Tibial nerve (tissue), 4 donors: ENCODE measurements around the gene CD7. TPM values are rescaled to one million over a fixed set of nuclear protein-coding genes. Genes with fewer than 3 reads are reported as not detected.

Experiments
- DNase-seq, 2 donors: peaks; one replicate each; pipeline ENCODE4 v3.0.0-alpha.2; 2019; ENCODE audit warnings: low spot score in 2 of 2
- H3K27ac ChIP-seq, 4 donors: fragments of 200-600 bp; sonication (generic) in 3 of 4; one replicate each; pipeline ENCODE4 v1.5.1; 2017 to 2019; ENCODE audit warnings: mild to moderate bottlenecking in 1 of 4
- H3K27me3 ChIP-seq, 2 donors: fragments of 200-600 bp; sonication (generic) in 1 of 2; one replicate each; pipeline versions ENCODE4 v1.5.1 to v1.6.0; 2017 to 2019
- H3K36me3 ChIP-seq, 3 donors: fragments of 200-600 bp; sonication (generic); one replicate each; pipeline ENCODE4 v1.5.1; 2018 to 2019
- H3K4me1 ChIP-seq, 4 donors: fragments of 200-600 bp; sonication (generic) in 3 of 4; one replicate each; pipeline ENCODE4 v1.5.1; 2017 to 2019
- H3K4me3 ChIP-seq, 4 donors: fragments of 200-600 bp; sonication (generic) in 3 of 4; one replicate each; pipeline ENCODE4 v1.5.1; 2017 to 2019; ENCODE audit warnings: mild to moderate bottlenecking in 1 of 4, moderate library complexity in 1 of 4
- H3K9me3 ChIP-seq, 4 donors: fragments of 200-600 bp; sonication (generic) in 3 of 4; one replicate each; pipeline ENCODE4 v1.5.1; 2017 to 2019
- CTCF ChIP-seq, 5 experiments: fragments of 200-600 bp in 3 of 5; fragments of 450-650 bp in 2 of 5; sonication (generic) in 3 of 5; IDR thresholded peaks; one replicate each; pipeline ENCODE4 v1.5.1; 2016 to 2019; ENCODE audit warnings: antibody characterized with exemption in 5 of 5, mild to moderate bottlenecking in 3 of 5, moderate library complexity in 2 of 5
- EP300 ChIP-seq, 2 donors: sonication (generic); formaldehyde crosslinking; IDR thresholded peaks; one replicate each; pipeline ENCODE4 v1.6.1; 2017; ENCODE audit warnings: antibody characterized with exemption in 2 of 2, mild to moderate bottlenecking in 1 of 2
- POLR2A ChIP-seq, 2 donors: fragments of 450-650 bp; IDR thresholded peaks; one replicate each; pipeline ENCODE4 v1.6.1; 2017; ENCODE audit warnings: antibody characterized with exemption in 2 of 2, mild to moderate bottlenecking in 2 of 2, moderate library complexity in 2 of 2
- WGBS, 2 donors: methylation state at CpG; one replicate each; pipeline ENCODE4 v1.1.5; 2018; 5-methylcytosine and 5-hydroxymethylcytosine counted together
- total RNA-seq, 4 donors: library from RNA; depleted of rRNA; stranded (reverse); fragments of >200 nt; gene quantifications; one replicate each; pipeline ENCODE4 v1.1.0, GENCODE V29; 2016

CD7 gene
- total RNA-seq, 4 donors from 2014 or later, result 0.63 to 0.90 TPM; not detected in 2

- H3K27me3 ChIP-seq, result peaks cover 0 to 33% of the 10 kb centered on the region in 2 donors
- 57 to 66% methylated on average over 21 of the region's 21 CpGs for WGBS, 2 donors
- no peak for TF ChIP-seq EP300 (IDR thresholded peaks at IDR 0.05)
- no peak for TF ChIP-seq CTCF (IDR thresholded peaks at IDR 0.05)
- TF ChIP-seq POLR2A (IDR thresholded peaks at IDR 0.05), result no peak
Observed at GRCh38 chr17:82358465-82359350, 41.3 kb upstream of the CD7 start, which contains the start of gene TEX19. TEX19 (plus strand) TSS chr17:82359247; CDS start chr17:82362151, 2,904 bp downstream.

GRCh38 chr17:82357394-82357793 is 40.0 kb upstream of the CD7 start:
- Histone ChIP-seq H3K4me3 (no peak overlapping the region), H3K4me1 (no peaks in the 10 kb centered on the region), H3K27me3 (peaks cover 0 to 33% of the 10 kb centered on the region in 2 donors), H3K9me3 (no peaks in the 10 kb centered on the region), H3K27ac (no peak overlapping the region), H3K36me3 (no peaks in the 10 kb centered on the region)
- WGBS, 2 donors, result 60 to 80% methylated on average over 1 to 2 of the region's 2 CpGs
- DNase-seq, result no peak
- TF ChIP-seq EP300 (IDR thresholded peaks at IDR 0.05), result no peak
- no peak for TF ChIP-seq CTCF (IDR thresholded peaks at IDR 0.05)
- TF ChIP-seq POLR2A (IDR thresholded peaks at IDR 0.05), result no peak

More at GRCh38 chr17:82358465-82359350, 41.3 kb upstream of the CD7 start, which contains the start of gene TEX19:
- H3K4me1 ChIP-seq, result no peaks in the 10 kb centered on the region
- DNase-seq, result no peak
- H3K27ac ChIP-seq, result no peak within 1 kb of the TSS
- H3K4me3 ChIP-seq, result no peak within 1 kb of the TSS
- H3K9me3 ChIP-seq, result no peaks in the 10 kb centered on the region
- no peaks in the 10 kb centered on the region for H3K36me3 ChIP-seq

- DNase-seq, result no peak
- Histone ChIP-seq H3K27me3 (peaks cover 0 to 33% of the 10 kb centered on the region in 2 donors), H3K27ac (no peak overlapping the region), H3K36me3 (no peaks in the 10 kb centered on the region), H3K9me3 (no peaks in the 10 kb centered on the region), H3K4me1 (peaks cover 0 to 3% (median 1%) of the 10 kb centered on the region in 4 donors), H3K4me3 (no peak overlapping the region)
- no peak for TF ChIP-seq POLR2A (IDR thresholded peaks at IDR 0.05)
- TF ChIP-seq CTCF (IDR thresholded peaks at IDR 0.05), result no peak
- TF ChIP-seq EP300 (IDR thresholded peaks at IDR 0.05), result no peak
- 51 to 58% methylated on average over 20 of the region's 20 CpGs for WGBS, 2 donors
Observed at GRCh38 chr17:82356845-82357355, 39.5 kb upstream of the CD7 start.

DNA sequence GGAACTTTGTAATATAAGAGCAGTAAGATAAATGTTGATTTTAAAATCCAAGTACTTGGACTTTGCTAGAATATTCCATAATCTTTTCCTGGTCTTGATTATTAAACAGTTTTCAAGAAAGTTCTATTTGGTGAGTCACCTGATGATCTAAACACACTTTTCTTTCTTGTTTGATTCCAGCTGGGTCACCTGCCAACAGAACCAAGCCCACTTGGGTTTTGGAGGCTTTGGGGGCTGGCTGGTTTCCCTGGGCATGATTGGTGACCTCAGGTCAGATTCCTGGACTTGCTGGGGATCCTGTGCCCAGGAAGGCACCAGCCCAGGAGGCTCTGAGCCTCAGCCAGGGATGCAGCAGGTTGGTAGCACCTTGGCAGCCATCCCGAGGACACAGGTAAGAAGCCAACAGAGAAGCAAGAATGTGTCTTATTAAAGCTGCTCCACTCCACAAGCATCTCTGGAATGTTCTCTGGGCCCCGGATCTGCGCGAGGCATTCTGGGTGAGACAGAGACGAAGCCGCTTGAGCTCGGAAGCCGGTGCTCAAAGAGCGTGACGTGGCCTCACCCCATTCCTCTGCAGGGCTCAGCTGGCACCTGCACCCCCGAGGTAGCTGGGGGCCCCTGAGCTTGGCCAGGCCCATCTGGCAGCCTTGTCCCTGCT is 38.5 kb upstream of the CD7 start:
- H3K27ac ChIP-seq, result no peak overlapping the region
- H3K4me3 ChIP-seq, result no peak overlapping the region
- H3K27me3 ChIP-seq, result peaks cover 0 to 33% of the 10 kb centered on the region in 2 donors
- peaks cover 0 to 8% (median 3%) of the 10 kb centered on the region in 4 donors for H3K4me1 ChIP-seq
- 51 to 62% methylated on average over 11 of the region's 11 CpGs for WGBS, 2 donors
- DNase-seq, result no peak
- TF ChIP-seq EP300 (IDR thresholded peaks at IDR 0.05), result no peak
- TF ChIP-seq CTCF (IDR thresholded peaks at IDR 0.05), result no peak
- no peak for TF ChIP-seq POLR2A (IDR thresholded peaks at IDR 0.05)
- H3K36me3 ChIP-seq, result no peaks in the 10 kb centered on the region
- H3K9me3 ChIP-seq, result no peaks in the 10 kb centered on the region
